Keratinocyte (primary cell): ENCODE results near the gene PIP4K2C.

Source experiments
- EZH2 ChIP-seq: IDR thresholded peaks from one replicate; pipeline ENCODE4 v1.6.1; 2012; ENCODE audit warnings: inconsistent platforms, mild to moderate bottlenecking, low read length, moderate library complexity
- TF ChIP-seq, protein P1 (sequence below), 3 experiments: IDR thresholded peaks in 1 of 3; conservative IDR thresholded peaks in 1 of 3; optimal IDR thresholded peaks in 1 of 3; 2 replicates in 2 of 3; 3 replicates in 1 of 3; pipeline versions ENCODE3 to v1.5.1; 2011; ENCODE audit warnings: low read length in 3 of 3, mild to moderate bottlenecking in 3 of 3, moderate library complexity in 2 of 3, control low read depth in 1 of 3, inconsistent platforms in 1 of 3; ENCODE audit not compliant: insufficient read depth in 2 of 3; ENCODE audit errors: extremely low read depth in 1 of 3

GRCh38 chr12:57592551-57593165, 1.7 kb downstream of the PIP4K2C start:
- TF ChIP-seq, protein P1, sequence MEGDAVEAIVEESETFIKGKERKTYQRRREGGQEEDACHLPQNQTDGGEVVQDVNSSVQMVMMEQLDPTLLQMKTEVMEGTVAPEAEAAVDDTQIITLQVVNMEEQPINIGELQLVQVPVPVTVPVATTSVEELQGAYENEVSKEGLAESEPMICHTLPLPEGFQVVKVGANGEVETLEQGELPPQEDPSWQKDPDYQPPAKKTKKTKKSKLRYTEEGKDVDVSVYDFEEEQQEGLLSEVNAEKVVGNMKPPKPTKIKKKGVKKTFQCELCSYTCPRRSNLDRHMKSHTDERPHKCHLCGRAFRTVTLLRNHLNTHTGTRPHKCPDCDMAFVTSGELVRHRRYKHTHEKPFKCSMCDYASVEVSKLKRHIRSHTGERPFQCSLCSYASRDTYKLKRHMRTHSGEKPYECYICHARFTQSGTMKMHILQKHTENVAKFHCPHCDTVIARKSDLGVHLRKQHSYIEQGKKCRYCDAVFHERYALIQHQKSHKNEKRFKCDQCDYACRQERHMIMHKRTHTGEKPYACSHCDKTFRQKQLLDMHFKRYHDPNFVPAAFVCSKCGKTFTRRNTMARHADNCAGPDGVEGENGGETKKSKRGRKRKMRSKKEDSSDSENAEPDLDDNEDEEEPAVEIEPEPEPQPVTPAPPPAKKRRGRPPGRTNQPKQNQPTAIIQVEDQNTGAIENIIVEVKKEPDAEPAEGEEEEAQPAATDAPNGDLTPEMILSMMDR (optimal IDR thresholded peaks at IDR 0.05 in 1 of 3, IDR thresholded peaks at IDR 0.05 in 1 of 3, conservative IDR thresholded peaks at IDR 0.05 in 1 of 3; ENCODE audit: extremely low read depth in 1 of 3, insufficient read depth in 2 of 3, low read length in 3 of 3) = no peak
- no peak for TF ChIP-seq EZH2
